Measurements from ENCODE around the gene TMEM198.

The TMEM198 gene

DNA sequence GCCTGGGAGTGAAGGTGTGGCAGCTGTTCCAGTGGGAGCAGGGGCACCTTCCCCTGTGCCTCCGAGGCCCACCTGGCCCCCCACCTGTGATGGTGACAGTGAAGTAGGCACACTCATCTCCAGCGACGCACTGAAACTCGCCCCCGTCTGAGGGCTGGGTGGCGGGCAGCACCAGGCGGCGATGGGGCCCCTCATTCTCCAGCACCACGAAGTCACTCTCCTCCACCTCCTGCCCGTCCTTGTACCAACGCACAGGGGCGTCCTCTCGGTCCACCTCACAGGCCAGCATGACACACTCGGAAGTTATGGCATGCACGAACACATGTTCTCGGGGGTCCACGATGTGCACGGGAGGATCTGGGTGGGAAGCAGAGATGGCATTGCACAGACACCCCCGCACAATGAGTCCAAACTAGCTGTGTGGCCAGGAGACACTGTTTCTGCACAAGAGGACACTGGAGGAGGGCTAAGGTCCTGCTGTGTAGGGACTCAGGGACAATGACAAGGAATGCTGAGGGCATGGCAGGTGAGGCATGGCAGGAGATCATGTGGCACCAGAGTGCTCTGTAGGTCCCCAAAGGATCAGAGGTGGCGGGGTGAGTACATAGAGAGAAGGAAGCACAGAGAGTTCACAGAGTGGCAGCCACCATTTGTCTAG, 19.6 kb downstream of the TMEM198 start:
- DNase-seq: no peak

DNA sequence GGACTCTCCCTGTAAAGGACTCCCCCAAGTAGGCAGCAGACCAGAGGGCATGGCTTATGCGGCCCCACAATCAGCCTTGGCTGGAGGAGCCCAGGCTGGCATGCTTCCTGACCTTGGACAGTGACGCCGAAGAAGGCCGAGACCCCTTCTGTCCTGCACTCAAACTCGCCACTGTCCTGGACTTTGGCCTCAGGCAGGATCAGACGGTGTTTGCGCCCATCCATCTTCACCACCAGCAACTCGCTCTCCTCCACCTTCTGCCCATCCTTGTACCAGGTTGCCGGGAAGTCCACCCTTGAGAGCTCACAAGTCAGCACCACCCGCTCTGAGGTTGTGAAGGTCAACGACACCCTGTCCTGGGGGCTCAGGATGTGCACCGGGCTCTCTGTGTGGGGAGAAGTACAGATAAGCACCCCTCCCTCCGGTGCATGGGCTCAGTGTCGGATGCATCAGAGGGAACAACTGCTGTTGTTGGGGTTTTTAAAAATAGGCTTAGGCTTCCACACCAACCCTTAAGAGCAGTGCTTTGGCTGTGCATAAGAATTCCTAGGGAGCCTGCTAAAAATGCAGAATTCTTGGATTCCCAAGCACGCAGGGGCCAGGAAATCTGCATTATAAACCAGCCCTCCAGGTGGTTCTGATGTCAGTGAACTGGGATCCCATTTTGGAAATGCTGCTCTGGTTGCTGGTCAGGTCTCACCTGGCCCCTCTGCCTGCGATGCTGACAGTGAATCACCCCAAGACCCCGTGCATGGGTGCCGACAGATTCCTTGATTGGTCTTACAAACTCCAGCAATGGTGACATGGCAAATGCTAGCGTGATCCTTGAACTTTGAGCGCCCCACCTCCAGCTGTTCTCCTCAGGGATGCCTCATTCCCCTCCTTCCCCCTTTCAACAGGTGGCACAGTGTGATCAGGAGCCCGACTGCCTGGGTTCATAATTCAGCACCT, 21.6 kb downstream of the TMEM198 start:
- no peak for DNase-seq

DNA sequence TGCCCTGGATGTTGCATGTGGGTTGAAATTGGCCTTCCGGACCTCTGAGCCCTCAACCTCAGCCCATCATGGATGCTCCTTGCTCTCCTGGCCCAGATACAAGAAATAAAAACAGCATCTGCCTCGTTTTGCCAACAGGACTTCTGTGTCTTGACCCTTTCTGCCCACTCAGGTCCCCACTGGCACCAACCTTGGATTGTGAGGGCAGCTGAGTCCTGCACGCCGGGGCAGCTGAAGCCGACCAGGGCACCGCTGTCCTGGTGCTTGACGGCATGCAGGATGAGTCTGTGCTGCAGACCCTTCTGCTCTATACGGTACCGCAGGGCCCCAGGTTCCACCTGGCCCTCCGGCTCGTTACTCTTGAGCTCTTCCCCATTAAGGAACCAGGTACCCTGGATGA, 22.8 kb downstream of the TMEM198 start:
- DNase-seq: no peak

DNA sequence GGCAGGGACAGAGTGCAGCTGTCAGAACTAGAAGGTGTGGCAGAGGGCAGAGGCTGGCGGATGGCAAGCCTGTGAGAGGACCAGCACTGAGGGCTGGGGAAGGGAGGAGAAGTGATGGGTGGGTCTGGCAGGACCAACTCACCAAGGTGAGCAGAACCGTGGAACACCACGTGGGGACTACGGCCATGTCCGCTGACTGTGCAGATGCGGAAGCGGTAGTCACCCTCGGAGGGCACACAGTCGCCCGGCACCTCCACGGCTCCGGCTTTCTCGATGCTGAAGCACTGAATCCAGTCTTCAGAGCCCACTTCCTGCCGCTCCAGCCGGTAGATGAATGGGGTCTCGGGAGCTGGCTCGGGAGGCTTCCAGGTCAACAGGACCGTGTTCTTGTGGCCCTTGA, 23.3 kb downstream of the TMEM198 start:
- DNase-seq: no peak

DNA sequence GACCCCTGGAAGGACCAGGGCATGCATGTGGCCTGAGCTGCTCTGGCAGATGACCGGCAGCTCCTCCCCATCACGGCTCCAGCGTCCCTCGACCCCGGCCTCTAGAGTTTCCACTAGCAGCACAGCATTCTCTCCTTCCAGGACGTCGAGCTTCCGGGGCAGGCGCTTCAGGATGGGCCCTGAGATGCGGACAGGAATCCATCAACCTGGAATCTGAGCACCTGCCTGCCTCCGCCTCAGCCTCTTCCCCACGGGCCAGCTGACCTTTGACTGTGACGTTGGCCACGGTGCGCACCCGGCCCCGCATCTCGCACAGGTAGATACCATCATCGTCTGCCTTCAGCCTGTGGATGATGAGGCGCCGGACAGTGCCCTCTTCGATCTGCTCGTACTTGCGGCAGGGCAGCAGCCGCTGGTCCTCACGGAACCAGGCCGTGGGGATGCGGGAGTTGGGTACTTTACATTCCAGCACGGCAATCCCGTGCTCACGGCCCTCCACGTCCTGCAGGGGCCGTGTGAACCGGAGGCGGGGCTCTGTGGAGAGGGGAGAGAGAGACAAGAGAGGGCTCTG, 24.0 kb downstream of the TMEM198 start:
- no peak for DNase-seq

DNA sequence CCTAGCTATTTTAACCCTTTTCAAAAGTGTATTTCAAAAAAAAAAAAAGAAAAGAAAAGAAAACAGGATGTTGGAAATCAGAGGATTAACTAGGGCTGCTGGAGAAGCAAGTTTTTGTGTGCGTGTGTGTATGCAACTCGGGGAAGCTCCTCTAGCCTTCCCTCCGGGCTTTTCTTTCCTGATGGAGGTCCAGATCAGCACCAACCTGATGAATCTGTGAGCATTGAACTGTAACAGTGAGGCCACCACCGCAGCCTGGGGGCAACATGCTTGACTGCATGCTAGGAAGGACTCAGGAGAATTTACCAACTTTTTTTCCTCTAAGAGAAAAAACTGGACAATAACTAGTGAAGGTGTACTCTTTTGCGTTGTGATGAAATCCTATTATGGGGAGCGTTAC, 25.2 kb downstream of the TMEM198 start:
- DNase-seq: no peak

DNA sequence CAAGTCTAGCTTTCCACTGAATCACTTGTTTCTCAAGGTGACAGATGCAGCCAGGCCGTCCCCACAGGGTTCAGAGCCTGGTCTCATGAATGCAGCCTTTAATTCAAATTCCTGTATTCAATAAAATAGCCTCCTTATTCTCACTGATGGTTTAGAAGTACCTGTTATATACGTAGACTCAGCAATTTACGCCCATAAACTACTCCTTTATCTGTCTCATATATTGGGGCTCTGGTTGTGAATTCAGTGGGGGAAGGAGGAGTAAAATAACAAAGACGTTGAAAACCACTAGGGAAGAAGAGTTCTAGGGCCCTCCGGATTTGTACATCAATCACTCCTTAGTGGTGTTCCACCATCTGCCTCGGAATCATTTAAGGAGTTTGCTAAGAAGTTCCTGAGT, 25.8 kb downstream of the TMEM198 start:
- no peak for DNase-seq

DNA sequence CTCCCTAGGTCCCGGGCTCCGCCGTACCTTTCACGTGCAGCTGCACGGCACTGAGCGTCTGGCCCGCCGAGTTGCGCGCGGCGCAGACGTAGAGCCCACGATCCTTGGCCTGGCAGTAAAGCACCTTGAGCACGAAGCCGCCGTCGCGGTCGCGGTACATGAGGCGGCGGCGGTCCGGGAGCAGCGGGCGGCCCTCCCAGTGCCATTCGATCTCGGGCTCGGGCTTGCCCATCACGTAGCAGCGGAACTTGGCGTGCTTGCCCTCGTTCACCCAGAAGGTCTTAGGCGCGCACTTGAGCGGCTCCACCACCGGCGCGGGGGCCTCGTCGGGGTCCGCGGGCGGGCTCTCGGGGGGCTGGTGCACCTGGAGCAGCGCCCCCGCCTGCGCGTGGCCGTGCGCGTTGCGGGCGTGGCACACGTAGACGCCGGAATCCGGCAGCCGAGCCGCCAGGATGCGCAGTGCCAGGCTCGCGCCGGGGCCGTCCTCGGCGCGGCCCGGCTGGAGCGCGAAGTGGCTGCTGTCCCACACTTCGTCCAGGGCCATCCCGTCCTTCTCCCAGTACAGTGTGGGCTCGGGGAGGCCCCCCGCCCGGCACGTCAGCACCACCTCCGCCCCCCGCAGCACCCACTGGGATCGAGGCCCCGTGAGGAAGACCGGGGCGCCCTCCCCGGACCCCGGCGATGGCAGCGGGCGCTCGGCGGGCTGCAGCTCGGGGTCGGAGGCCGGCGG, 26.5 kb downstream of the TMEM198 start:
- DNase-seq: no peak

DNA sequence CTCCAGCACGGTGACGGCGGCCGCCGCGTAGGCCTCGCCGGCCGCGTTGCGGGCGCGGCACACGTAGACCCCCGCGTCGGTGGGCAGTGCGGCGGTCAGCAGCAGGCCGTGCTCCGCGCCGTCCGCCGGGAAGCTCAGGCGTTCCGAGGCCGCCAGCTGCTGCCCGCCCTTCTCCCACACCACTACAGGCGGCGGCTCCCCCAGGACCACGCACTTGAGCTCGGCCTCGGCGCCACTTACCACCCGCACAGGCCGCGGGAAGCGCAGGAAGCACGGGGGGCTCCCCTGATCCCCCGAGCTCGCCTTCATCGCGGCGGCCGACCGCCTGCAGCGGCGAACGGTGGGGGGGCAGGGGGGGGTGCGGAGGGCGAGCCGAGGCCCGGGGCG, 27.1 kb downstream of the TMEM198 start:
- DNase-seq: no peak

DNA sequence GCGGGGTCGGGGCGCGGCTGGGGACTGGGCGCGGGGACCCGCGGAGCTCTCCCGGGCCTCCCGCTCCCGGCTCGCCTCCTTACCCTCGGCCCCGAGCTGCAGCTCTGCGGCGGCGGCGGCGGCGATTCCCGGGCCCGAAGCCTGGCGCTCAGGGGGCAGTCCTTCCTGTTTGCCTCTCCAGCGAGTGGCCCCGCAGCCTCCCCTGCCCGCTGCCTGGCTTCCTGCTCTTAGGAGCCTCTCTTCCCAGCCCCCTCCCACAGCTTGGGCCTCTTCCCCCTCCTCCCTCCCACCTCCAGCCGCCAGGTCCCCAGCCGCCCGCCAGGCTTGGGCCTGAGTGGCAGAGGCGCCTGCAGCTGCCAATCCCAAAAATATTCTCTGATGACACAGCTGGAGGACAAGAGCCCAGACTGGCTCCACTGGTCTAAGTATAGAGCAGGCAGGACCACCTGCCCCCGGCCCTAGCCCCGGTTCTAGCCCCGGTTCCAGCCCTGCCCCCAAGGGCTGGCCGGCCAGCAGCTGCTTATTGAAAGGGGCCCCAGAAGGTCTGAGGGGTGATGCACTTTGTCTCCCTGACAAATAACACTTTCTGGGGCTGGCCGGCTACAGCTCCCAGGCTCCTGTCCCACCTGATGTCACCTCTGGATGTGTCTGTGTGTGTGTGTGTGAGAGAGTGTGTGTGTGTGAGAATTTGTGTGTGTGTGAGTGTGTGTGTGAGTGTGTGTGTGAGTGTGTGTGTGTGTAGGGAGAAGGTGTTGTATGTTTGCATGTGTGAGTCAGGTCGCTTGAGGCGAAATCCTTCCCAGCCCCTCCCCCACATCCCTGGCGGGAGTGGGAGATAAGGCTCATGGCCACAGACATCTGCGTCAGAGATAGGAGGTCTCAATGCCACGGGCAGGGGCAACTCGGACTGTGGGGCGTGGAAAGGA, 27.7 kb downstream of the TMEM198 start, which contains the start of gene OBSL1:
TSS of gene OBSL1 (minus strand) at position 229 of the 926 bp plus-strand sequence. CDS start 307 bp downstream, outside the sequence.
- DNase-seq: no peak

DNA sequence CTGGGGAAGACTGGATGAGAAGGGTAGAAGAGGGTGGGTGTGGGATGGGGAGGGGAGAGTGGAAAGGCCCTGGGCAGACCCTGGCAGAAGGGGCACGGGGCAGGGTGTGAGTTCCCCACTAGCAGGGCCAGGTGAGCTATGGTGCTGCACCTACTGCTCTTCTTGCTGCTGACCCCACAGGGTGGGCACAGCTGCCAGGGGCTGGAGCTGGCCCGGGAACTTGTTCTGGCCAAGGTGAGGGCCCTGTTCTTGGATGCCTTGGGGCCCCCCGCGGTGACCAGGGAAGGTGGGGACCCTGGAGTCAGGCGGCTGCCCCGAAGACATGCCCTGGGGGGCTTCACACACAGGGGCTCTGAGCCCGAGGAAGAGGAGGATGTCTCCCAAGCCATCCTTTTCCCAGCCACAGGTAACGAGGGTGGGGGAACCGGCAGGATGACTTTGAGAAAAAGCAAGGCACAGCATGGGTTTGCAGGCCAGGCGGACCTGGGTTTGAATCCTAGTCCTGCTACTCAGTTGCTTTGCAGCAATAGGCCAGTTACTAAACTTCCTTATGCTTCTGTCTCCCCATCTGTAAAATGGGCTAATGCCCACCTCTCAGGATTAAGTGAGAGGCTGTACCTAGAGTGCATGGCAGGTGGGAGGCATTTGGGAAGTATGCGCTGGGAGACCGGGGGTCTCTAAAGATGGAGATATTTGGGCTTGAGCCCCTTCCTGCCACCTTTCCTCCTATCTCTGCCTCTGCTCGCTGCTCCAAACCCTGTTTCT, 28.6 kb downstream of the TMEM198 start, which contains the start of gene INHA:
TSS of gene INHA (plus strand) at position 74 of the 765 bp plus-strand sequence. CDS start at position 139, 65 bp downstream.
- no peak for DNase-seq

DNA sequence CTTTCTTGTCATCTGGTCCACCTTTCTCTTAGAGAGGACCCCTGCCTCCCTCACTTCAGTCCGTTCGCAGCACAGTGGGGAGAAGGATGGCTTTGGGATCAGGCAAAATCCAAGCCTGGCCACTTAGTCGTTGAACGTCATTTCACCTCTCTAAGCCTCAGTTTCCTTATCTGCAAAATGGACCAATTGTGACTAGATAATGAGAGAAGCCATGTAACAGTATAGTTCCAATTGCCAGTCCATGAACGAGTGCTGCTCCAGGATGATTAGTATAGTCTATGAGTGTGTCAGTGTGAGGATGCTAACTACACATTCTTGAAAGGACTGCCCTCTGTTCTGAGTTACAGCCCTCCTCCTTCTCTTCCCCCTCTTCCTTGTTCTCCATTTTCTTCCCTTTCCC, 29.3 kb downstream of the TMEM198 start:
- no peak for DNase-seq

DNA sequence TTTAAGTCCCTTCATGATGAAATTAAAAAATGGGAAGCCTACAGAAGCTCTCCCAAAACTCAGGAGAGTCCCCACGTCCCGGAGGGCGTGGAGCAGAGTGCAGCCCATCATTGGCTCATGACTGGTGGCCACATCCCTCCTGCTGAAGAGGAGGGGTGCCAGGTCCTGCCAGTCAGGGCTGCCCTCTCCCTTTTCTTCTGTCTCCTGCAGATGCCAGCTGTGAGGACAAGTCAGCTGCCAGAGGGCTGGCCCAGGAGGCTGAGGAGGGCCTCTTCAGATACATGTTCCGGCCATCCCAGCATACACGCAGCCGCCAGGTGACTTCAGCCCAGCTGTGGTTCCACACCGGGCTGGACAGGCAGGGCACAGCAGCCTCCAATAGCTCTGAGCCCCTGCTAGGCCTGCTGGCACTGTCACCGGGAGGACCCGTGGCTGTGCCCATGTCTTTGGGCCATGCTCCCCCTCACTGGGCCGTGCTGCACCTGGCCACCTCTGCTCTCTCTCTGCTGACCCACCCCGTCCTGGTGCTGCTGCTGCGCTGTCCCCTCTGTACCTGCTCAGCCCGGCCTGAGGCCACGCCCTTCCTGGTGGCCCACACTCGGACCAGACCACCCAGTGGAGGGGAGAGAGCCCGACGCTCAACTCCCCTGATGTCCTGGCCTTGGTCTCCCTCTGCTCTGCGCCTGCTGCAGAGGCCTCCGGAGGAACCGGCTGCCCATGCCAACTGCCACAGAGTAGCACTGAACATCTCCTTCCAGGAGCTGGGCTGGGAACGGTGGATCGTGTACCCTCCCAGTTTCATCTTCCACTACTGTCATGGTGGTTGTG, 30.9 kb downstream of the TMEM198 start:
- no peak for DNase-seq

DNA sequence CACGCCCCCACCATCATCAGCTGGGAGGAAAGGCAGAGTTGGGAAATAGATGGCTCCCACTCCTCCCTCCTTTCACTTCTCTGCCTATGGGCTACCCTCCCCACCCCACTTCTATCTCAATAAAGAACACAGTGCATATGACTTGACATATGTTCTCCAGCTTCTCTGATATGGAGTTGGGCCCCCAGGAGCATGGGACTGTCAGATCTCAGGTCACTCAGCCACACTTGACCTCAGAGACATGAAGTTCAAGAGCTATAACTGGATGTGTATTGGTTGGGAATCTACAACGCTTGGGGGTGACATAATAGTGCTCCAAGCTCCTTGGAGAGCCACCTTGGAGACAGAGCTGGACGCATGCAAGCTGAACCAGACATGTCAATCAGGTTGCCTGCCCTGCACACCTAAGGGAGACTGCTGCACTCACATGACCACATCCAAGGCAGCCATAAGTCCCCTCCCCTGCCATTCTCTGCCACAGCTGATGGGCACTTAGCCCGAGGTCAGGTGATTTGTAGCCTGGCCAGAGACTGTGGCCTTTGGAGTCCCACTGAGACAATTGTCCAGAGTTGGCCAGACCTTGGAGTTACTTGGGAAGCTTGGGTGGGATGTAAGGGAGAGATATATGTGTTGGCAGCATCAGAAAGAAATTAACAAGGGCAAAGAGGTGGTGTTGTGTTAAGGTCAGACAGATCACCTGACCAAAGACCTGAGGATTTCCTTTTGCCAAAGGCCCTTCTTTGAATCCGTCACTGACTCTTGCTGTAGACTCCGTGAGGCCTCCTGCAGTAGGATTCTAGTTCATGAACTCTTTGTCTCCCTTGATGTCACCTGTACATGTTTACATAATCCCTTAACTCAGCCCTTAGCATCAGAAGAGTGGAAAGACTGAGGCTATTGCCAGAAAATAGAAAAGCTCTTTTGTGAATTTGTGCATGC, 32.0 kb downstream of the TMEM198 start:
- DNase-seq: no peak

DNA sequence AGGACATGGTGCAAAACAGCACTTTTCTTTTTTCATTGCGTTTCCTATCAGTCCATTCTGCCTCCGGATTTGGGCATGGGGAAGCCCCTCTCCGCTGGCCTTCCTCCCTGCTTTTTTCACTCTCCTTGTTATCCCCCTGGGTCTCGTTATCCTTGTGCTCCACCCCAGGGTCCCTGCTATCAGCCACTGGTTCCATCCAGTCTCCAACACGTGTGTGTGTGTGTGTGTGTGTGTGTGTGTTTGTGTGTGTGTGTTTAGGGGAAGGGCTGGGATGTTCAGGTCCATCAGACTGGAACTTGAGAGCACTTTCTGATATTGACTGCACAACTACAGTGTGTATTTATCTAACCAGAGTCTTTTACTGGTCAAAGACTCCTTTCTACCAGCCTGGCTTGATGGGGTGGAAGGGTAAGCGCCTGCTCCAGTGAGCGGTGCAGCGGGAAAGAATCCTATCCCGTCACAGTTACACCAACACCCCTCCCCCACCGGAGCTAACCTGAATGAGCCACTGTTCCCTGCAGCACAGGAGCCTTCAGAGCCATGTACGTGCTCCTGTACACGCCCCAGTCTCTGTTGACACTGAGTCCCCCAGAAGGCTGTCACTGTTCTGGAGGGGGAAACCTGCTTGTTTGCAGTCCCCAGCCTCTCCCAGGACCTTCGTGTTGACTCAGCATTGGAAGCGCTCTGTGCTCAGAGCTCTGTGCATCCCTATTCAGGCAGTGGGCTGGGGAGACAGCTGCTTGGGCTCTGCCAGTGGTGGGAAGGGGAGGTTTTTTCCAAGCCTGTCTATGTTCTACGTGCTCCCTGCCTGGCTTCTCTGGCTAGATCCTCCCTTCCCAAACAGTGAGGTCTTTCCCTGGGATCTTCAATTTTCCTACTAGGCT, 32.9 kb downstream of the TMEM198 start:
- no peak for DNase-seq

DNA sequence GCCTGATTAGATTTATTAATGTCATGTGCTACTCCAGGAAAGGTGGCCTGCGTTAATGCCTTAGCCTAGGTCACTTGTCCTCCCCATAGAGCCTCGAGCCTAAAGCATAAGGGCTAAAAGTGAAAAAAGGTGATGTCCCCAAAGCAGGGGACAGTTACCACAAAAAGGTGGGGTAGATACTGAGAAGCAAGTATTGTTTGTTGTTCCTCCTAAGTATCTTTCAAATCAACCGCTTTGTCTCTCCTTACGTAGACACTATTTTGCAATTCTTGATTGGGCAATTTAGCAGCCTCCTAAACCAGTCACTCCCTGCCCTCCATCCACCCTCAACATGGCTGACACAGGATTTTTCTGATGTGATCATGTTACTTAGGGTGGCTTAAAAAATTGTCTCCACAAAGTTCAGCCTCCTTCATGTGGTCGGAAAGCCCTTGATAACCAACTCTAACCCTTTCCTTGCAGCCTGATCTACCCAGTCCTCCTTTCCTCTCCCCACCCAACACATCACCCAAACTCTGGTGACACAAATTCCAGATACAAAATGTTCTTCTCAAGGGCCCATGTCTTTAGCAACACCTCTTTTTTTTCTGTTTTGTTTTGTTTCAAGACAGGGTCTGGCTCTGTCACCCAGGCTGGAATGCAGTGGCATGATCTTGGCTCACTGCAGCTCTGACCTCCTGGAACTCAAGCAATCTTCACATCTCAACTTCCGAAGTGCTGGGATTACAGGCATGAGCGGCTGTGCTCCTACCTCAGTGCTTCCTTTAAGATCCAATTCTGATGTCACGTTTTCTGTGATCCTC, 35.2 kb downstream of the TMEM198 start:
- DNase-seq: no peak

DNA sequence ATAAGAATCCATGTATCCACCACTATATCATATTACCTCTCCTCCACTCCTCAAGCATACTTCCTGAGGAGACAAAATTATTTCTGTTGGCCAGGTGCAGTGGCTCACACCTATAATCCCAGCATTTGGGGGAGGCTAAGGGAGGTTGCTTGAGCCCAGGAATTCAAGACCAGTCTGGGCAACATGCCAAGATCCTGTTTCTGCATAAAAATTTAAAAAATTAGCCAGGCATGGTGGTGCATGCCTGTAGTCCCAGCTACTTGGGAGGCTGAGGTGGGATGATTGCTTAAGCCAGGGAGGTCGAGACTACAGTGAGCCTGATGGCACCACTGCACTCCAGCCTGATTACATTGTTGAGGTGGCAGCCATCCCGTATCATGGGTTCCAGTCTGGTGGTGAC, 37.5 kb downstream of the TMEM198 start:
- DNase-seq: no peak
